Uterine smooth muscle cell (primary cell): Measurements from ENCODE around the gene TBC1D17. TPM values are rescaled to one million over a fixed set of nuclear protein-coding genes. Genes with fewer than 3 reads are reported as not detected.

ENCODE experiments used
- total RNA-seq: library from RNA; depleted of rRNA; stranded (reverse); fragments of >200 nt; gene quantifications from 2 replicates; pipeline ENCODE4 v1.2.3, GENCODE V29; 2014

TBC1D17 gene
- 11.6 and 14.7 TPM in 2 replicates for total RNA-seq

GRCh38 chr19:49877020-49877878, at the start of gene TBC1D17, which contains the start of gene AKT1S1:
Gene TBC1D17 (plus strand): TSS chr19:49877702. CDS start chr19:49877724, 22 bp downstream.
Gene AKT1S1 (minus strand): TSS chr19:49877355. CDS start chr19:49873295, 4,060 bp downstream.

GRCh38 chr19:49850487-49851342, 26.8 kb upstream of the TBC1D17 start, which contains the start of gene PTOV1:
Gene PTOV1 (plus strand): TSS chr19:49851159.

GRCh38 chr19:49866933-49867782, 10.3 kb upstream of the TBC1D17 start, which contains the start of gene PNKP:
Gene PNKP (minus strand): TSS chr19:49867576. CDS start chr19:49867204, 372 bp downstream.

GRCh38 chr19:49896863-49897621, 19.5 kb downstream of the TBC1D17 start, which contains the start of gene IL4I1:
Gene IL4I1 (minus strand): TSS chr19:49896887. CDS start chr19:49896160, 727 bp downstream.

GRCh38 chr19:49929121-49929610, 51.7 kb downstream of the TBC1D17 start, which contains the start of the genes ATF5 and NUP62:
Gene ATF5 (plus strand): TSS chr19:49929205. CDS start chr19:49930851, 1,646 bp downstream.
Gene NUP62 (minus strand): TSS chr19:49929504. CDS start chr19:49909807, 19,697 bp downstream.

Other genes starting within 250 kb of the TBC1D17 start
- gene RRAS, start 237.6 kb upstream of the TBC1D17 start, total RNA-seq, result 41.3 and 58.6 TPM in 2 replicates
- gene SCAF1, start 235.5 kb upstream of the TBC1D17 start, total RNA-seq, result 17.3 and 18.1 TPM in 2 replicates
- 43.1 and 45.6 TPM in 2 replicates for gene IRF3, start 211.8 kb upstream of the TBC1D17 start, total RNA-seq
- gene BCL2L12, start 211.8 kb upstream of the TBC1D17 start, total RNA-seq, result 3.2 and 7.5 TPM in 2 replicates
- gene PRMT1, start 200.4 kb upstream of the TBC1D17 start, total RNA-seq, result 325 and 532 TPM in 2 replicates
- 0.66 and 0.87 TPM in 2 replicates for gene ADM5, start 188.1 kb upstream of the TBC1D17 start, total RNA-seq
- 15.6 and 25.6 TPM in 2 replicates for gene CPT1C, start 186.6 kb upstream of the TBC1D17 start, total RNA-seq
- gene TSKS, start 114.4 kb upstream of the TBC1D17 start, total RNA-seq, result 0.12 TPM in 1 of 2 replicates, not detected in the other
- 76.3 and 88.5 TPM in 2 replicates for gene AP2A1, start 110.7 kb upstream of the TBC1D17 start, total RNA-seq
- 19.0 and 25.4 TPM in 2 replicates for gene FUZ, start 64.4 kb upstream of the TBC1D17 start, total RNA-seq
- gene MED25, start 59.4 kb upstream of the TBC1D17 start, total RNA-seq, result 17.6 and 20.6 TPM in 2 replicates
- 44.5 and 60.0 TPM in 2 replicates for gene PTOV1, start 26.5 kb upstream of the TBC1D17 start, total RNA-seq
- gene PNKP, start 10.1 kb upstream of the TBC1D17 start, total RNA-seq, result 67.9 and 72.8 TPM in 2 replicates
- 7.5 and 10.4 TPM in 2 replicates for gene AKT1S1, start 347 bp upstream of the TBC1D17 start, total RNA-seq
- 1.2 and 1.3 TPM in 2 replicates for gene IL4I1, start 19.2 kb downstream of the TBC1D17 start, total RNA-seq
- 5.1 and 7.9 TPM in 2 replicates for gene ATF5, start 51.5 kb downstream of the TBC1D17 start, total RNA-seq
- 20.6 and 32.6 TPM in 2 replicates for gene NUP62, start 51.8 kb downstream of the TBC1D17 start, total RNA-seq
- not detected in 2 replicates for gene SIGLEC11, start 83.5 kb downstream of the TBC1D17 start, total RNA-seq
- 23.0 and 26.5 TPM in 2 replicates for gene VRK3, start 147.7 kb downstream of the TBC1D17 start, total RNA-seq
- gene ZNF473, start 148.3 kb downstream of the TBC1D17 start, total RNA-seq, result 6.5 and 10.7 TPM in 2 replicates